ENCODE results near the gene RER1. TPM values are rescaled to one million over a fixed set of nuclear protein-coding genes. Genes with fewer than 3 reads are reported as not detected.

The RER1 gene, protein sequence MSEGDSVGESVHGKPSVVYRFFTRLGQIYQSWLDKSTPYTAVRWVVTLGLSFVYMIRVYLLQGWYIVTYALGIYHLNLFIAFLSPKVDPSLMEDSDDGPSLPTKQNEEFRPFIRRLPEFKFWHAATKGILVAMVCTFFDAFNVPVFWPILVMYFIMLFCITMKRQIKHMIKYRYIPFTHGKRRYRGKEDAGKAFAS
- 113 TPM for polyA plus RNA-seq (2012; ENCODE audit: insufficient read depth, insufficient read length, low read depth)

DNA sequence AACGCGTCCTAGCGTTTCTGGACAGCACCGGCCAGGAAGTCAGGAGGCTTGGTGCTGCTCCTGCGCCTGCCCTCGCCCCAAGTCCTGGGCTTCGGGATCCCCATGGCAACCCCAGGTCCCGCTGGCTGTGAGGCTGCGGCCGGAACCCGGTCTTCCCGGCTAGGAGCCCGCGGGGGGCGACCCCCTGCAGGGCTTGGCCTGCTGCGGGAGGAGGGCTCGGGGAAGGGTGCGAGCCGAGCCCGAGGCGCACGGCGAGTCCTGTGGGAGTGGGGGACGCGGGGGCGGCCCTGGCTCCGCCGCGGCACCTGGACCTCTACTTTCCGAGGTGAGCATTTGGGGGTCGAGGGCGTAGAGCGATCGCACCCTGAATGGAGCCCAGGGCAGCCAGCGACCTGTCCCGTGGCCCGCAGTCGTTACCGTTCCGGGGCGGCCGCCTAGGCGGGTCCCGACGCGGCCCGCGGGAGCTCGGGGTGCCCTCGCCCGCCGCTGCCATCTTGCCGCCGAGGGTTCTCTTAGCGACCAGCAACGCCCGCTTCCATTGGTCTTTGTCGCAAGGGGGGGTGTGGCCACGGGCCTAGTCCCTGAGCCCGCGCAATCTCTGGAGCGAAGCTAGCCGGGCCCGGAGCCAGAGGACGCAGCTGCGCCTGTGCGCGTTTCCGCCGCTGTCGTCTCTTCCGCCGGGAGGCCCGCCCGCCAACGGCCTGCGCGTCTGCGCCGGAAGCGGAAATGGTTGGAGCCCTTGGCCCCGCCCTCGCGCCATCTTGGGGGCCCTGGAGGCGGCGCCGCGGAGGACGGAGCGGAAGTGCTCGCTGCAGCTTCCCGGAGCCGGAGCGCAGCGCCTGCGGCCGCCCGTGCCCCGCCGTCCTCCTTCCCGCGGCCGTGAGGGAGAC is at the start of gene RER1, which contains the start of gene MORN1:
RER1 (plus strand) TSS at position 801 of the 890 bp plus-strand sequence. CDS start 3,950 bp downstream, outside the sequence.
MORN1 (minus strand) TSS at position 514 of the 890 bp plus-strand sequence; CDS start at position 493, 21 bp downstream.
- no peaks in the 10 kb centered on the region; the same call in 1 of the 2 replicates for H3K36me3 ChIP-seq
- peak; percentile 95 for DNase-seq
- peak within 1 kb of the TSS; percentile 82 for H3K4me3 ChIP-seq (ENCODE audit: low read depth, low read length)
- H3K4me1 ChIP-seq: no peaks in the 10 kb centered on the region
- H3K27me3 ChIP-seq: no peaks in the 10 kb centered on the region
- TF ChIP-seq, protein P1, sequence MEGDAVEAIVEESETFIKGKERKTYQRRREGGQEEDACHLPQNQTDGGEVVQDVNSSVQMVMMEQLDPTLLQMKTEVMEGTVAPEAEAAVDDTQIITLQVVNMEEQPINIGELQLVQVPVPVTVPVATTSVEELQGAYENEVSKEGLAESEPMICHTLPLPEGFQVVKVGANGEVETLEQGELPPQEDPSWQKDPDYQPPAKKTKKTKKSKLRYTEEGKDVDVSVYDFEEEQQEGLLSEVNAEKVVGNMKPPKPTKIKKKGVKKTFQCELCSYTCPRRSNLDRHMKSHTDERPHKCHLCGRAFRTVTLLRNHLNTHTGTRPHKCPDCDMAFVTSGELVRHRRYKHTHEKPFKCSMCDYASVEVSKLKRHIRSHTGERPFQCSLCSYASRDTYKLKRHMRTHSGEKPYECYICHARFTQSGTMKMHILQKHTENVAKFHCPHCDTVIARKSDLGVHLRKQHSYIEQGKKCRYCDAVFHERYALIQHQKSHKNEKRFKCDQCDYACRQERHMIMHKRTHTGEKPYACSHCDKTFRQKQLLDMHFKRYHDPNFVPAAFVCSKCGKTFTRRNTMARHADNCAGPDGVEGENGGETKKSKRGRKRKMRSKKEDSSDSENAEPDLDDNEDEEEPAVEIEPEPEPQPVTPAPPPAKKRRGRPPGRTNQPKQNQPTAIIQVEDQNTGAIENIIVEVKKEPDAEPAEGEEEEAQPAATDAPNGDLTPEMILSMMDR (IDR thresholded peaks at IDR 0.05; ENCODE audit: low read depth, low read length): no peak
- no peaks in the 10 kb centered on the region for H3K9me3 ChIP-seq

DNA sequence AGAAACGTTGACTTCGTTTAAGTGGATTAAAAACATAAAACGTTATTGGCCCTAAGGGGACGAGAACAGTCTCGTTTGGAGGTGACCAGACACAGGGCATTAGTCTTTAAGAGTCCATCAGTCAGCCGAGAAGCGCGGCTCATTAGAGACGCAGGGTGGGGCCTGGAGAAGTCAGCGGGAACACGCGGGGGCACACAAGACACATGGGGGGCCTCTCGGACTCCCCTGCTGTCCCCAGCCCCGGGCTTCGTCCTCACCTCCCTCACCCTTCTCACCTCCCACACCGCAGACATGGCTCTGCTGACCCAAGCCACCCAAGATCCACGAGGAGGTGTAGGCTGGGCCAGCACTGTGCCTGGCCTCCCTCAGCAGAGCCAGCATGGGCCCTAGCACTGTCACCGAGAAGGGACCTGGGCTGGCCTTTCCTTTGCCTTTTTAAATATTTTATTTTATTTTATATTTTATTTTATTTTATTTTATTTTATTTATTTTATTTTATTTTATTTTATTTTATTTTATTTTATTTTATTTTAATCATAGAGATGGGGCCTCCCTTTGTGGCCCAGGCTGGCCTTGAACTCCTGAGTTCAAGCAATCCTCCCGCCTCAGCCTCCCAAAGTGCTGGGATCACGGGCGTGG is 49.1 kb upstream of the RER1 start:
- no peaks in the 10 kb centered on the region for H3K9me3 ChIP-seq
- TF ChIP-seq, protein P1 (IDR thresholded peaks at IDR 0.05; ENCODE audit: low read depth, low read length): no peak
- no peaks in the 10 kb centered on the region for H3K36me3 ChIP-seq

DNA sequence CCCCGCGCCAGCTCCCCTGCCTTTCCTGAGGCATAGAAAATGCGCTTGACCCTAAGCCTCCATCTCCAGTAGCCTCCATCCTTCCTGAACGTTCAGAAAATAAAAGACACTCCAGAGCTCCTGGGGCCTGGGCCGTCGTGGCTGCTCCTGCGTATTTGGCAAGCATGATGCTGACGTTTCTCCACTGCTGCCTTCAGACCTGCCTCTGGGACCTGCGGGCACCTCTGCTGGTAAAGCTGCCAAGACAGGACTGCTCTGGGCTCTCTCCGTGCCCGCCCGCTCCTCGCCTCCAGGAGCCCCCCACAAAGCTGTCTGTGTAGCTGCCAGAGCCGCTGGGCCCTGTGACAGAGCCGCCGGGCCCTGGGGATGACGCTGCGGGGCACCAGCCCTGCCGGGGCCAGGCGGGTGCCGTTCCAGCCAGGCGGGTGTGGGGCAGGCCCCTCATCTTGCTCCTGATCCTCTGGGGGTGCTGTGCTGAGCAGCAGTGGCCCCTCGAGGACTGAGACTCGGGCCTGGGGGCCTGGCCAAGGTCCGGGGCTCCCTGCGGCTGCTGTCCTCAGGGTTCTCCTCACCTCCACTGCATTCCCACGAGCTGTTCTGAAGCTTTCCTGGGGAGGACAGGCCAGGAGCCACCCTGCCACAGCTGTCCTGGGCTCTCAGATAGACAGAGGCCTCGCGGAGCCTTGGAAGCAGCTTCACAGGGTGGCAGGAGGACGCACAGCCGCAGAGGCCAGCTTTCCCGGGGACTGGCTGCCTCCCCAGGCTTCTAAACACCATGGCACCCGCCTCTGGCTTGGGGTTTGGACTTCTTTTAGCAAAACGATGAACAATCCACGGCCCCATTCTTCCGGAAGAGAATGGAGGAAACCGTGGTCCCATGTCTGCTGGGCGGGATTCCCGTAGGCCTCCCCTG is 48.4 kb upstream of the RER1 start:
- H3K4me3 ChIP-seq (ENCODE audit: low read depth, low read length): no peak overlapping the region
- H3K27me3 ChIP-seq: no peaks in the 10 kb centered on the region
- H3K4me1 ChIP-seq: no peaks in the 10 kb centered on the region
- TF ChIP-seq, protein P1 (IDR thresholded peaks at IDR 0.05; ENCODE audit: low read depth, low read length): no peak
- H3K9me3 ChIP-seq: no peaks in the 10 kb centered on the region
- no peaks in the 10 kb centered on the region for H3K36me3 ChIP-seq
- peak; percentile 3 for DNase-seq

More for the DNA sequence above, 49.1 kb upstream of the RER1 start:
- H3K27me3 ChIP-seq: no peaks in the 10 kb centered on the region
- no peaks in the 10 kb centered on the region for H3K4me1 ChIP-seq
- DNase-seq: no peak
- no peak overlapping the region for H3K4me3 ChIP-seq (ENCODE audit: low read depth, low read length)

DNA sequence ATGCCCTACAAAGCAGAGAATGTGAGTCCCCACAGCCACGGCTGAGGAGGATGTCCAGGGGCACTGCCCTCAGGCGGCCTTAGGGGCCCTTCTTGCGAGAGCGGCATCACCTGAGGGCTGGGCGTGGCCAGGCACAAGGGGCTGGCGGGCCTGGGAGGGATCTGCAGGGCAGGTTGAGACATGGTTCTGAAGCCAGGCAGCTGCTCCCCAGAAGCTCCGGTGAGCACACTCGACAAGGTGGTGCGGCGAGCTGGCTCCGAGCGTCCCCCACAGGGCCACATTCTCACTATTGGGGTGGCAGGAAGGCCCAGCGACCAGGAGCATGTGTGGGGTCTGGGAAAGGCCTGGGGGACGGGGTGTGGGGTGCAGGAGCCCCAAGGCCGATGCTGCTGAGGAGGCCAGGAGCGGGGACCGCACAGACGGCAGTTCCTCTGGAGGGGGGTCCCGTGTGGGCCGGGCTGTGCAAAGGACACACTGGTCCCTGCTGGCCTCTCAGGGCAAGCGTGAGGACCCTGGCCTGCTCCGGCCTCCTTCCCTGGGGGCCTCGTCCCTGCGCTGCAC is 47.4 kb upstream of the RER1 start:
- TF ChIP-seq, protein P1 (IDR thresholded peaks at IDR 0.05; ENCODE audit: low read depth, low read length): no peak
- Histone ChIP-seq H3K36me3 (no peaks in the 10 kb centered on the region), H3K4me1 (no peaks in the 10 kb centered on the region), H3K27me3 (no peaks in the 10 kb centered on the region), H3K4me3 (ENCODE audit: low read depth, low read length) (no peak overlapping the region), H3K9me3 (no peaks in the 10 kb centered on the region)
- peak; percentile 4 for DNase-seq

DNA sequence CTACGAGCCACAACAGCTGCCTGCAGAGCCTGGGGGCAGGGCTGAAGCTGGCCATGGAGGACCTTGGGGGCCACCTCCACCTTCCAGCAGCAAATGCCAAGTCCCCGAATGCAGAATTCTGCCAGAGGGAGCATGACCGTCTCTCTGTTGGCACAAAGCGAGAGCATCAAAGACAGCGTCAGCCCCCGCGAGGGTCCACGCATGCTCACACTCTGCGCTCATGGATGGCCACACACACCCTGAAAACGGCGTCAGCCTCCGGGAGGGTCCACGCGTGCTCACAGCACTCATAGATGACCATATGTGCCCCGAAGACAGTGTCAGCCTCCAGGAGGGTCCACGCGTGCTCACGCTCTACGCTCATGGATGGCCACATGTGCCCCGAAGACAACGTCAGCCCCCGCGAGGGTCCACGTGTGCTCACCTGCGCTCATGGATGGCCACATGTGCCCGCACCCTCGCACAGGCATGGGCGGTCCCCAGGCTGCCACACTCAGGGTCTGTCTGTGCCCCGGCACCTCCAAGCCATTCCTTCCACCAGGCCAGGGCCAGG is 46.8 kb upstream of the RER1 start:
- DNase-seq: peak; percentile 1
- Histone ChIP-seq H3K9me3 (no peaks in the 10 kb centered on the region), H3K36me3 (no peaks in the 10 kb centered on the region), H3K4me1 (no peaks in the 10 kb centered on the region), H3K4me3 (ENCODE audit: low read depth, low read length) (no peak overlapping the region), H3K27me3 (no peaks in the 10 kb centered on the region)
- TF ChIP-seq, protein P1 (IDR thresholded peaks at IDR 0.05; ENCODE audit: low read depth, low read length): no peak

Data from BE2C (cell line).